Measurements from ENCODE around the gene PTPN3.
"Not testable (repeated sequence)": the region's sequence is repeated elsewhere in the genome, so short reads cannot be mapped to it uniquely, and the experiment has no call there.

The PTPN3 gene

GRCh38 chr9:109401169-109401989 is 96.7 kb downstream of the PTPN3 start:
- no peak for DNase-seq (ENCODE audit: low read depth)

- DNase-seq (ENCODE audit: low read depth), result no peak
These were observed 98.8 kb downstream of the PTPN3 start for GRCh38 chr9:109399258-109399767.

GRCh38 chr9:109391176-109391575 is 106.9 kb downstream of the PTPN3 start:
- no peak for DNase-seq (ENCODE audit: low read depth)

GRCh38 chr9:109387856-109388255 is 110.3 kb downstream of the PTPN3 start:
- DNase-seq (ENCODE audit: low read depth), result no peak

- no peak for DNase-seq (ENCODE audit: low read depth)
These were observed 110.9 kb downstream of the PTPN3 start for GRCh38 chr9:109387206-109387605.

- no peak for DNase-seq (ENCODE audit: low read depth)
These were observed 112.6 kb downstream of the PTPN3 start for GRCh38 chr9:109385499-109385898.

- DNase-seq (ENCODE audit: low read depth), result no peak
These were observed 114.2 kb downstream of the PTPN3 start for GRCh38 chr9:109383947-109384346.

GRCh38 chr9:109383356-109383755 is 114.8 kb downstream of the PTPN3 start:
- no peak for DNase-seq (ENCODE audit: low read depth)

- no peak for DNase-seq (ENCODE audit: low read depth)
These were observed 115.5 kb downstream of the PTPN3 start for GRCh38 chr9:109382585-109382984.

- DNase-seq (ENCODE audit: low read depth), result no peak
These were observed 115.9 kb downstream of the PTPN3 start for GRCh38 chr9:109382182-109382581.

- DNase-seq (ENCODE audit: low read depth), result no peak
These were observed 116.9 kb downstream of the PTPN3 start for GRCh38 chr9:109381011-109381729.

GRCh38 chr9:109379513-109379912 is 118.6 kb downstream of the PTPN3 start:
- DNase-seq (ENCODE audit: low read depth), result no peak

- DNase-seq (ENCODE audit: low read depth), result no peak
These were observed 119.8 kb downstream of the PTPN3 start for GRCh38 chr9:109378316-109378715.

GRCh38 chr9:109372246-109372645 is 125.9 kb downstream of the PTPN3 start:
- DNase-seq (ENCODE audit: low read depth), result no peak

GRCh38 chr9:109371374-109371773 is 126.7 kb downstream of the PTPN3 start:
- DNase-seq (ENCODE audit: low read depth), result no peak

- DNase-seq (ENCODE audit: low read depth), result no peak
These were observed 128.8 kb downstream of the PTPN3 start for GRCh38 chr9:109369285-109369684.

GRCh38 chr9:109360771-109361170 is 137.3 kb downstream of the PTPN3 start:
- no peak for DNase-seq (ENCODE audit: low read depth)

GRCh38 chr9:109358968-109359603 is 139.0 kb downstream of the PTPN3 start:
- DNase-seq (ENCODE audit: low read depth), result not testable (repeated sequence)

- no peak for DNase-seq (ENCODE audit: low read depth)
These were observed 142.4 kb downstream of the PTPN3 start for GRCh38 chr9:109355564-109356297.

- DNase-seq (ENCODE audit: low read depth), result no peak
These were observed 143.9 kb downstream of the PTPN3 start for GRCh38 chr9:109354190-109354589.

GRCh38 chr9:109351032-109351431 is 147.1 kb downstream of the PTPN3 start:
- no peak for DNase-seq (ENCODE audit: low read depth)

- DNase-seq (ENCODE audit: low read depth), result no peak
These were observed 148.7 kb downstream of the PTPN3 start for GRCh38 chr9:109349421-109349846.

Measured in activated gamma-delta T cell treated with anti-CD3 and anti-CD28 coated beads, Interleukin-2, amount 50 U/mL, for 16 hours (primary cell).